Large intestine (tissue), 1 donor: Measurements from ENCODE around the gene RMI2. TPM values are rescaled to one million over a fixed set of nuclear protein-coding genes. Genes with fewer than 3 reads are reported as not detected.

Experiments
- polyA plus RNA-seq: library from polyadenylated mRNA; unstranded; fragments of 120-200 nt; gene quantifications from one replicate; pipeline ENCODE4 v1.2.1, GENCODE V29; 2013

The RMI2 gene
- polyA plus RNA-seq, 1 donor, result 12.4 TPM

Other genes starting within 250 kb of the RMI2 start
- 2.9 TPM for gene SOCS1, start 89.3 kb upstream of the RMI2 start, polyA plus RNA-seq
- not detected for gene TNP2, start 76.1 kb upstream of the RMI2 start, polyA plus RNA-seq
- not detected for gene PRM3, start 71.8 kb upstream of the RMI2 start, polyA plus RNA-seq
- not detected for gene PRM2, start 69.0 kb upstream of the RMI2 start, polyA plus RNA-seq
- gene PRM1, start 64.1 kb upstream of the RMI2 start, polyA plus RNA-seq, result not detected
- gene LITAF, start 241.5 kb downstream of the RMI2 start, polyA plus RNA-seq, result 43.0 TPM